NCI-H128 (cell line): Measurements from ENCODE around the gene MSANTD1.

Experiments used
- DNase-seq: peaks from one replicate; lab custom pipeline; 2025; ENCODE audit not compliant: unreplicated experiment; lab: John Stamatoyannopoulos, UW

Gene MSANTD1

GRCh38 chr4:3215733-3216132 is 33.2 kb upstream of the MSANTD1 start:
- no peak for DNase-seq

GRCh38 chr4:3217266-3217665 is 31.7 kb upstream of the MSANTD1 start:
- no peak for DNase-seq

- no peak for DNase-seq
Observed at GRCh38 chr4:3217771-3218170, 31.2 kb upstream of the MSANTD1 start.

- DNase-seq: no peak
Observed at GRCh38 chr4:3218824-3219760, 29.9 kb upstream of the MSANTD1 start.

- DNase-seq: no peak
Observed at GRCh38 chr4:3219761-3220475, 29.0 kb upstream of the MSANTD1 start.

GRCh38 chr4:3220476-3221183 is 28.3 kb upstream of the MSANTD1 start:
- DNase-seq: no peak

- DNase-seq: no peak
Observed at GRCh38 chr4:3221184-3221494, 27.8 kb upstream of the MSANTD1 start.

GRCh38 chr4:3221996-3222395 is 27.0 kb upstream of the MSANTD1 start:
- DNase-seq: no peak

- DNase-seq: no peak
Observed at GRCh38 chr4:3223346-3223745, 25.6 kb upstream of the MSANTD1 start.

GRCh38 chr4:3223956-3224748 is 24.8 kb upstream of the MSANTD1 start:
- no peak for DNase-seq

- DNase-seq: no peak
Observed at GRCh38 chr4:3225071-3225850, 23.7 kb upstream of the MSANTD1 start.

GRCh38 chr4:3225936-3226335 is 23.0 kb upstream of the MSANTD1 start:
- no peak for DNase-seq

- no peak for DNase-seq
Observed at GRCh38 chr4:3226467-3226866, 22.5 kb upstream of the MSANTD1 start.

- DNase-seq: no peak
Observed at GRCh38 chr4:3226944-3227343, 22.0 kb upstream of the MSANTD1 start.

GRCh38 chr4:3227878-3228675 is 20.9 kb upstream of the MSANTD1 start:
- DNase-seq: no peak

- DNase-seq: no peak
Observed at GRCh38 chr4:3228881-3229280, 20.1 kb upstream of the MSANTD1 start.

GRCh38 chr4:3229328-3229727 is 19.6 kb upstream of the MSANTD1 start:
- DNase-seq: no peak

GRCh38 chr4:3229964-3230363 is 19.0 kb upstream of the MSANTD1 start:
- no peak for DNase-seq

- DNase-seq: no peak
Observed at GRCh38 chr4:3231471-3231870, 17.5 kb upstream of the MSANTD1 start.
